Measurements from ENCODE around the gene TGOLN2. TPM values are rescaled to one million over a fixed set of nuclear protein-coding genes. Genes with fewer than 3 reads are reported as not detected.
A peak's percentile ranks its signal among the peaks of the same experiment; 100 is the strongest.

Gene TGOLN2
- total RNA-seq, 4 donors from 2014 or later: 115 to 153 (median 124) TPM

GRCh38 chr2:85308896-85309555, 18.8 kb downstream of the TGOLN2 start:
- 20 to 31% methylated on average over 2 to 9 of the region's 15 CpGs for WGBS, 2 donors (ENCODE audit: low coverage in 1 of 2)
- Histone ChIP-seq H3K9me3 (no peaks in the 10 kb centered on the region), H3K27me3 (no peaks in the 10 kb centered on the region), H3K4me3 (no peak overlapping the region), H3K4me1 (peaks cover 0 to 32% (median 10%) of the 10 kb centered on the region in 3 donors), H3K36me3 (peaks cover 0 to 66% of the 10 kb centered on the region in 2 donors), H3K27ac (peak overlapping the region in 3 of 4 donors; percentile 36 to 64 (median 60))
- ATAC-seq: peak; percentile 53
- TF ChIP-seq POLR2AphosphoS5 (IDR thresholded peaks at IDR 0.05) (no peak), CTCF (IDR thresholded peaks at IDR 0.05) (no peak), POLR2A (IDR thresholded peaks at IDR 0.05) (no peak), EP300 (IDR thresholded peaks at IDR 0.05) (no peak)

GRCh38 chr2:85308201-85308600, 19.6 kb downstream of the TGOLN2 start:
- no peak for ATAC-seq
- WGBS, 2 donors (ENCODE audit: low coverage in 1 of 2): 78 to 100% methylated on average over 1 to 4 of the region's 6 CpGs
- Histone ChIP-seq H3K9me3 (no peaks in the 10 kb centered on the region), H3K27me3 (no peaks in the 10 kb centered on the region), H3K4me1 (peaks cover 0 to 32% (median 10%) of the 10 kb centered on the region in 3 donors), H3K36me3 (peaks cover 0 to 68% of the 10 kb centered on the region in 2 donors), H3K27ac (peak overlapping the region in 1 of 4 donors; percentile 60), H3K4me3 (no peak overlapping the region)
- TF ChIP-seq POLR2AphosphoS5 (IDR thresholded peaks at IDR 0.05) (no peak), EP300 (IDR thresholded peaks at IDR 0.05) (no peak), CTCF (IDR thresholded peaks at IDR 0.05) (no peak), POLR2A (IDR thresholded peaks at IDR 0.05) (no peak)

GRCh38 chr2:85307527-85307897, 20.3 kb downstream of the TGOLN2 start:
- Histone ChIP-seq H3K4me3 (no peak overlapping the region), H3K36me3 (peaks cover 0 to 75% of the 10 kb centered on the region in 2 donors), H3K9me3 (no peaks in the 10 kb centered on the region), H3K27ac (peak overlapping the region in 1 of 4 donors; percentile 33), H3K27me3 (no peaks in the 10 kb centered on the region), H3K4me1 (peaks cover 0 to 32% (median 10%) of the 10 kb centered on the region in 3 donors)
- no peak for ATAC-seq
- 78 to 88% methylated on average over 3 to 5 of the region's 9 CpGs for WGBS, 2 donors (ENCODE audit: low coverage in 1 of 2)
- TF ChIP-seq CTCF (IDR thresholded peaks at IDR 0.05) (no peak), POLR2AphosphoS5 (IDR thresholded peaks at IDR 0.05) (no peak), EP300 (IDR thresholded peaks at IDR 0.05) (no peak), POLR2A (IDR thresholded peaks at IDR 0.05) (no peak)

- 83 to 93% methylated on average over 3 to 20 of the region's 28 CpGs for WGBS, 2 donors (ENCODE audit: low coverage in 1 of 2)
- no peaks in the 10 kb centered on the region for H3K27me3 ChIP-seq
- peaks cover 0 to 28% (median 6%) of the 10 kb centered on the region in 3 donors for H3K4me1 ChIP-seq
- H3K36me3 ChIP-seq: peaks cover 0 to 64% of the 10 kb centered on the region in 2 donors
- no peak for ATAC-seq
- TF ChIP-seq POLR2A (IDR thresholded peaks at IDR 0.05) (no peak), CTCF (IDR thresholded peaks at IDR 0.05) (no peak), POLR2AphosphoS5 (IDR thresholded peaks at IDR 0.05) (no peak), EP300 (IDR thresholded peaks at IDR 0.05) (no peak)
- no peaks in the 10 kb centered on the region for H3K9me3 ChIP-seq
- no peak overlapping the region for H3K4me3 ChIP-seq
- no peak overlapping the region for H3K27ac ChIP-seq
These were observed 23.8 kb downstream of the TGOLN2 start for GRCh38 chr2:85303780-85304531.

Data from gastroesophageal sphincter (tissue), 4 donors.